GM18909 (cell line): ENCODE data around the gene ANKRD7.

Source experiments
- ATAC-seq: cut with Tn5 transposase; IDR thresholded peaks from one replicate; pipeline ENCODE4 v1.9.1; 2021; ENCODE audit warnings: mild to moderate bottlenecking; ENCODE audit not compliant: unreplicated experiment, poor library complexity

The ANKRD7 gene

GRCh38 chr7:118224521-118224920 is at the start of gene ANKRD7:
ANKRD7 (plus strand) TSS chr7:118224704; CDS start chr7:118224831, 127 bp downstream.
- ATAC-seq = no peak

GRCh38 chr7:118175740-118176139 is 48.8 kb upstream of the ANKRD7 start:
- no peak for ATAC-seq

GRCh38 chr7:118179191-118179590 is 45.3 kb upstream of the ANKRD7 start:
- no peak for ATAC-seq

- ATAC-seq = no peak
These were observed 41.7 kb upstream of the ANKRD7 start for GRCh38 chr7:118182593-118183427.

- ATAC-seq = peak; percentile 1
These were observed 41.1 kb upstream of the ANKRD7 start for GRCh38 chr7:118183428-118183785.

GRCh38 chr7:118183786-118184564 is 40.5 kb upstream of the ANKRD7 start, which contains the start of gene LSM8:
LSM8 (plus strand) TSS chr7:118184164; CDS start chr7:118184224, 60 bp downstream.
- peak; percentile 99 for ATAC-seq

GRCh38 chr7:118184565-118184940 is 40.0 kb upstream of the ANKRD7 start:
- ATAC-seq = no peak

- ATAC-seq = no peak
These were observed 39.2 kb upstream of the ANKRD7 start for GRCh38 chr7:118185163-118185860.

- ATAC-seq = no peak
These were observed 38.0 kb upstream of the ANKRD7 start for GRCh38 chr7:118186501-118186900.

GRCh38 chr7:118194571-118194970 is 29.9 kb upstream of the ANKRD7 start:
- ATAC-seq = no peak

- peak; percentile 91 for ATAC-seq
These were observed 28.5 kb upstream of the ANKRD7 start for GRCh38 chr7:118195837-118196474.

- no peak for ATAC-seq
These were observed 22.4 kb upstream of the ANKRD7 start for GRCh38 chr7:118202061-118202460.

- ATAC-seq = peak; percentile 97
These were observed 10.3 kb upstream of the ANKRD7 start for GRCh38 chr7:118214051-118214832.

GRCh38 chr7:118214833-118215182 is 9.7 kb upstream of the ANKRD7 start:
- ATAC-seq = peak; percentile 20

- no peak for ATAC-seq
These were observed 7.3 kb upstream of the ANKRD7 start for GRCh38 chr7:118217210-118217619.

GRCh38 chr7:118218413-118219156 is 5.9 kb upstream of the ANKRD7 start:
- ATAC-seq = no peak

GRCh38 chr7:118219157-118219512 is 5.4 kb upstream of the ANKRD7 start:
- no peak for ATAC-seq

GRCh38 chr7:118220583-118220982 is 3.9 kb upstream of the ANKRD7 start:
- ATAC-seq = no peak

- ATAC-seq = no peak
These were observed 1.9 kb upstream of the ANKRD7 start for GRCh38 chr7:118222591-118222990.
